Peyer's patch (tissue), 4 donors: ENCODE results near the gene DOHH. TPM values are rescaled to one million over a fixed set of nuclear protein-coding genes. Genes with fewer than 3 reads are reported as not detected.

Experiments
- DNase-seq, 3 donors: peaks; one replicate each; pipeline ENCODE4 v3.0.0-alpha.2; 2017 to 2019
- H3K27ac ChIP-seq, 4 donors: fragments of 200-600 bp; sonication (generic); one replicate each; pipeline ENCODE4 v1.5.1; 2016 to 2019
- H3K27me3 ChIP-seq, 2 donors: fragments of 200-600 bp; sonication (generic); one replicate each; pipeline ENCODE4 v1.5.1; 2019
- H3K36me3 ChIP-seq, 3 donors: fragments of 200-600 bp; sonication (generic); one replicate each; pipeline ENCODE4 v1.5.1; 2016 to 2019
- H3K4me1 ChIP-seq, 4 donors: fragments of 200-600 bp; sonication (generic); one replicate each; pipeline ENCODE4 v1.5.1; 2016 to 2019
- H3K4me3 ChIP-seq, 4 donors: fragments of 200-600 bp; sonication (generic); 1 replicate in 3 of 4; 2 replicates in 1 of 4; pipeline ENCODE4 v1.5.1; 2016 to 2019; ENCODE audit warnings: mild to moderate bottlenecking in 1 of 4
- H3K9me3 ChIP-seq, 4 donors: fragments of 200-600 bp; sonication (generic); one replicate each; pipeline ENCODE4 v1.5.1; 2016 to 2019; ENCODE audit warnings: mild to moderate bottlenecking in 1 of 4
- CTCF ChIP-seq, 6 experiments: fragments of 450-650 bp in 4 of 6; fragments of 200-600 bp in 2 of 6; sonication (generic) in 1 of 6; IDR thresholded peaks; one replicate each; pipeline ENCODE4 v1.5.1; 2017 to 2019; ENCODE audit warnings: antibody characterized with exemption in 6 of 6, mild to moderate bottlenecking in 3 of 6, moderate library complexity in 1 of 6
- POLR2A ChIP-seq, 2 donors: fragments of 450-650 bp; IDR thresholded peaks; one replicate each; pipeline ENCODE4 v1.5.1; 2017; ENCODE audit warnings: antibody characterized with exemption in 2 of 2, mild to moderate bottlenecking in 2 of 2, moderate library complexity in 2 of 2
- total RNA-seq, 4 donors: library from RNA; depleted of rRNA; stranded (reverse); fragments of >200 nt; gene quantifications; one replicate each; pipeline ENCODE4 v1.1.0, GENCODE V29; 2016

Gene DOHH
- total RNA-seq, 4 donors from 2014 or later: 5.6 to 10.2 (median 9.5) TPM

DNA sequence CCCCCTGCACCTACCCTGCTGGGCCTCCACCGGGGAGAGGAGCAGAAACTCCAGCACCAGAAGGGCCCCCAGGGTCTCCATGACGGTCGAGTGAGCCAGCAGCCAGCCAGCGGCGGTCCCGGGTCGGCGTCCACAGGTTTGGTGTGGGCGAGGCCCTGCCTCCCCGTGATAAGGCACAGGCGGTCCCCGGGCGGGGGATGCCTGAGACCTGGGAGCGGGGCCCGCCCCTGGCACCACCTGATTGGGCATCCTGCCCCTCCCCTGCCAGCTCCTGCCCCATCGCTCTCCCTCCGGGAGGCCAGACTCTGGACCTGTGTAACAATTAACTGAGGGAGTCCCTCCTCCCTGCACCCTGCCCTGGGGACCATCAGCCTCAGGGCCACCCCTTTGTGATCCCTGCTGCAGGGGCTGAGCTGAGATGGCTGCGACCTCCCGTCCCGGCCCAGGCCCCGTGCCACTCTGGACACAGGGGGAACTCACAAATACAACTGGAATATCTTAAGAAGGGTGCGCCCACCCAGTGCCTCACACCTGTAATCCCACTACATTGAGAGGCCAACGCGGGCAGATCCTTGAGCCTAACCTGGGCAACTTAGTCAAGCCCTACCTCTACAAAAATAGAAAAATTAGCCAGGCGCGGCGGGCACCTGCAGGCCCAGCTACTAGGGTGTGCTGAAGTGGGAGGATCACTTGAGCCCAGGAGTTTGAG is 19.9 kb downstream of the DOHH start, which contains the start of gene SMIM24:
Gene SMIM24 (minus strand): TSS at position 143 of the 709 bp plus-strand sequence. CDS start 62 bp downstream, at position 81.
- H3K4me3 ChIP-seq: peak within 1 kb of the TSS in 3 of 4 donors; percentile 27 to 68 (median 56)
- H3K9me3 ChIP-seq: no peaks in the 10 kb centered on the region
- DNase-seq: peak in 2 of 3 donors; percentile 89 to 94
- peak within 1 kb of the TSS in 3 of 4 donors; percentile 69 to 95 (median 88) for H3K27ac ChIP-seq
- no peak for TF ChIP-seq CTCF (IDR thresholded peaks at IDR 0.05)
- peak; percentile 94 to 96 for TF ChIP-seq POLR2A (IDR thresholded peaks at IDR 0.05)
- H3K4me1 ChIP-seq: peaks cover 0 to 27% (median 0%) of the 10 kb centered on the region in 4 donors
- peaks cover 0 to 3% of the 10 kb centered on the region in 2 donors for H3K27me3 ChIP-seq
- H3K36me3 ChIP-seq: peaks cover 0 to 6% (median 0%) of the 10 kb centered on the region in 3 donors

- peak in 2 of 3 donors; percentile 75 to 78 for DNase-seq
- peak overlapping the region in 3 of 4 donors; percentile 27 to 68 (median 56) for H3K4me3 ChIP-seq
Observed at GRCh38 chr19:3479834-3480215, 20.6 kb downstream of the DOHH start.

GRCh38 chr19:3479177-3479833 is 21.2 kb downstream of the DOHH start:
- peak in 2 of 3 donors; percentile 42 to 71 for DNase-seq

More at GRCh38 chr19:3479834-3480215, 20.6 kb downstream of the DOHH start:
- H3K9me3 ChIP-seq: no peaks in the 10 kb centered on the region
- H3K36me3 ChIP-seq: peaks cover 0 to 13% (median 0%) of the 10 kb centered on the region in 3 donors
- peaks cover 0 to 27% (median 0%) of the 10 kb centered on the region in 4 donors for H3K4me1 ChIP-seq
- TF ChIP-seq POLR2A (IDR thresholded peaks at IDR 0.05) (no peak), CTCF (IDR thresholded peaks at IDR 0.05) (no peak)
- peaks cover 0 to 3% of the 10 kb centered on the region in 2 donors for H3K27me3 ChIP-seq
- peak overlapping the region in 3 of 4 donors; percentile 69 to 95 (median 88) for H3K27ac ChIP-seq

DNA sequence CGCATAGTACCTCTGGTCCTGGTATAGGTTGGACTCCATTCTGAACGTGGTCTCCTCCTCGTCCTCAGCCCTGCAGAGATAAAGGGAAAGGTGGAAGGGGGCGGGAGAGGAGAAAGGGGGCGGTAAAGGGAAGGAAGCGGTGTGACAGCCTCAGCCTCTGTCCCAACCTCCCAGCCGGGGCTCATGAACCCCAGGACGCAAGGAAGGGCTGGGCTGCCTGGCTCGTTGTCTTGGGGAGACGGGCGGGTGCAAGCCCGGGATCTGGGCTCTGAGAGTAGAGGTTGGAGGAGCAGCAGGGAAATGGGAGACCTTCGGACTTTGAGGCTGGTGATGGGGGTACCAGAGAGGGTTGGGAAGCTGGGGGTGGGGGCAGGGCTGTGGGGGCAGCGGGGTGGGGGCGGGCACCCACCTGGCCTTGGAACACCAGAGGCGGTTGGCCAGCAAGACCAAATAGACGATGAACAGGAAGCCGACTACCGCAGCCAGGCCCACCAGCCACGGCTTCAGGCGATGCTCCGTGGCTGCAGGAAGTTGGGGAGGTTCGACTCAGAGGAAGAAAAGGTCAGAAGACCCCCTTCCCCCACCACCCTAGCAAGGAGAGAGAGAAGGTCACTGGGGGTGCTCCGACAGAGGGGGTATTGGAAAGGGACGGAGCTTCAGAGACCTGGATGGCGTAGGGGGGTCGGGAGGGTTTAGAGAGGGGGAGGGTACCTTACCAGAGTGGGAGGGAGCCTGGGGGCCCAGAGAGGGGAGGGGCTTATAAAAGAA is 21.9 kb downstream of the DOHH start:
- Histone ChIP-seq H3K27me3 (peaks cover 0 to 3% of the 10 kb centered on the region in 2 donors), H3K36me3 (peaks cover 0 to 19% (median 0%) of the 10 kb centered on the region in 3 donors), H3K4me1 (peaks cover 0 to 39% (median 0%) of the 10 kb centered on the region in 4 donors), H3K9me3 (no peaks in the 10 kb centered on the region), H3K27ac (peak overlapping the region in 1 of 4 donors; percentile 13), H3K4me3 (peak overlapping the region in 2 of 4 donors; percentile 21 to 56)
- TF ChIP-seq POLR2A (IDR thresholded peaks at IDR 0.05) (no peak), CTCF (IDR thresholded peaks at IDR 0.05) (no peak)
- no peak for DNase-seq

More at GRCh38 chr19:3479177-3479833, 21.2 kb downstream of the DOHH start:
- H3K4me1 ChIP-seq: peaks cover 0 to 32% (median 0%) of the 10 kb centered on the region in 4 donors
- TF ChIP-seq CTCF (IDR thresholded peaks at IDR 0.05) (no peak), POLR2A (IDR thresholded peaks at IDR 0.05) (no peak)
- H3K36me3 ChIP-seq: peaks cover 0 to 19% (median 0%) of the 10 kb centered on the region in 3 donors
- H3K9me3 ChIP-seq: no peaks in the 10 kb centered on the region
- peak overlapping the region in 2 of 4 donors; percentile 56 to 68 for H3K4me3 ChIP-seq
- H3K27ac ChIP-seq: peak overlapping the region in 2 of 4 donors; percentile 88 to 95
- H3K27me3 ChIP-seq: peaks cover 0 to 3% of the 10 kb centered on the region in 2 donors

- Histone ChIP-seq H3K27me3 (peaks cover 0 to 3% of the 10 kb centered on the region in 2 donors), H3K4me3 (no peak overlapping the region), H3K27ac (peak overlapping the region in 1 of 4 donors; percentile 13), H3K4me1 (peaks cover 0 to 45% (median 0%) of the 10 kb centered on the region in 4 donors), H3K36me3 (peaks cover 0 to 19% (median 0%) of the 10 kb centered on the region in 3 donors), H3K9me3 (no peaks in the 10 kb centered on the region)
- TF ChIP-seq CTCF (IDR thresholded peaks at IDR 0.05): no peak
- no peak for TF ChIP-seq POLR2A (IDR thresholded peaks at IDR 0.05)
- DNase-seq: no peak
Observed at GRCh38 chr19:3477951-3478350, 22.5 kb downstream of the DOHH start.
